NCI-H446 treated with DMSO at 0.1 percent for 48 hours (cell line): ENCODE measurements around the gene TAF11L4.
"Not testable (repeated sequence)": the region's sequence is repeated elsewhere in the genome, so short reads cannot be mapped to it uniquely, and the experiment has no call there.

Experiments
- DNase-seq: peaks from one replicate; lab custom pipeline; 2025; lab: John Stamatoyannopoulos, UW

Gene TAF11L4

DNA sequence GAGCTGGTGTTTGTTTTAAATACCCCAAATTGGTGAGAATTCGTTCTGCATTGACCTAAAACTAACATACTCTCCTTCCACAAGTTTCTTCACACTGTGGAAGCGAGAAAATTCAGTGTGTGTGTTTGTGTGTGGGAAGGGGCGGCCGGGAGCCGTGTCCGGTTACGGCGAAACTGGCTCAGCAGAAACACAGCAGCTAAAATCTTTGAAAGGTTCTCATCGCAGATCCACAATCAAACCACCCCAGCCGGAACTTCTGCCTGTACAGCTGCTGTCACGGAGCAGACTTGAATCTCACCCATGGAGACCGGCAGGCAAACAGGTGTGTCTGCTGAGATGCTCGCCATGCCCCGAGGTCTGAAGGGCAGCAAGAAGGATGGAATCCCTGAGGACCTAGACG, at the start of gene TAF11L4:
Gene TAF11L4 (plus strand): TSS at position 301 of the 400 bp plus-strand sequence.
- DNase-seq = not testable (repeated sequence)

DNA sequence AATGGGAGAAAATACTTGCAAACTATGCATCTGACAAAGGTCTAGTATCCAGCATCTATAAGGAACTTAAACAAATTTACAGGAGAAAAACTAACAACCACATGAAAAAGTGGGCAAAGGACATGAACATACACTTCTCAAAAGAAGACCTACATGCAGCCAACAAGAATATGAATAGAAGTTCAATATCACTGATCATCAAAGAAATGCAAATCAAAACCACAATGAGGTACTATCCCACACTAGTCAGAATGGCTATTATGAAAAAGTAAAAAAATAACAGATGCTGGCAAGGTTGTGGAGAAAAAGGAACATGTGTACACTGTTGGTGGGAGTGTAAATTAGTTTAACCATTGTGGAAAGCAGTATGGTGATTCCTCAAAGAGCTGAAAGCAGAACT, 46.5 kb upstream of the TAF11L4 start:
- not testable (repeated sequence) for DNase-seq

DNA sequence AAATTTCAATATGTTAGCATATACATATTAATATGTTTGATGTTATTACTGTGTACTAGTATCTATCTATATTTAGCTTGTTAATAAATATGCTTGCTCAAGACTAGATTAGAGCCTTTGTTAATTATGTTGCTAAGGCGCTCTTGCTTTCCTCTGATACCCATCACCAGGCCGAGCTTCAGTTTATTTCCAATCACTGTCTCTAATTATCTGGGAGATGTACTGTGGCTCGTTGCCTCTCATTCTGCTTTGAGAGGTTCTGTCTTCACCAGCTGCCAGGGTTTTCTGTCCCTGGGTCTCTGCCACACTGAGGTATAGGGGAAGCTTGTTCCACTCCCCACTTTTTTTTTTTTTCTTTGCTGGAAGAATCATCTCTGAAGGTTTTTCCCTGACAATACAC, 44.6 kb upstream of the TAF11L4 start:
- no peak for DNase-seq

DNA sequence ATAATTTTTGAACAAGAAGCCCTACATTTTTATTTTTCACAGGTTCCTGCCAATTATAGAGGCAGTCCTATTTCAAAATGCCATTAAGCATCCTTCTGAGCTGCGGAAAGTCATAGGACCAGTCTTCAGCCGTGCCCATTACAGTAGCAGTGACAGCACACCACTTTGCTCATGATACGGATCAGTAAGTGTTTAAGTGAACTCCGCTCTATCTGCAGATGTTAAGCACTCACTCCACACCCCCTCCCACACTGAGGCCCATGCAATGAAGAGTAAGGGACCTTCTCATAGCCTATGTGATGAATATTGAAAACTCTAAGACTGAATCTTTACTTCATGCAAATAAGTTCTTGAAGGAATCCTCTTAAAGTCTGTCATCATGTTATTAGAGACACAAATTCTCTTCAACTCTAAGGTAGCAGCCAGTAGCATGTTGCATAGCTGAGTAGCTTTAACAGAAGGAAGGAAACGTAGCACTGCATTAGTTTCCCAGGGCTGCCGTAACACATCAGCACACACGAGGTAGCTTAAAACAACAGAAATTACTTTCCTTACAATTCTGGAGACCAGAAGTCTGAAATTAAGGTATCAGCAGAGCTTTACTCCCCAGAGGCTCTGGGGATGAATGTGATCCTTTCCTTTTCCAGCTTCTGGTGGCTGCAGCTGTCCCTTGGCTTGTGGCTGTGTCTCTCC, 43.9 kb upstream of the TAF11L4 start:
- no peak for DNase-seq

DNA sequence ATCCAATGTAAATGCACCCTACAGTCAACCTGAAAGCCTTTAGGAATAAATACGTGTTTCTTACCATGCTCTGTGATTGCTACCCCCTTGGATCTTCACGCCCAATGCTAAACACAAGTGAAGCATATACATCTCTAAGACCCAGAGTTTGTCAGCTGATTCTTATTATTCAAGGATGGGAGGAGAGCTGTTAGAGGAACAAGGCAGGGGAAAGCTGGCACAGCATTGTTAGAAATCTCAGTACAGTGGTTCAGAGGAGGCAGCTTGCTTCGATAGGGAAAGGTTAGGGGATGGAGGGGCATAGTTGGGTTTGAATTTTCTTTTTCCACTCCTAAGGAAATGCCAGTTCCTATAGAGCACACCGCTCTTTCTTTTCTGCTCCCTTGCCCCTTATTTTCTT, 40.2 kb upstream of the TAF11L4 start:
- DNase-seq = no peak

DNA sequence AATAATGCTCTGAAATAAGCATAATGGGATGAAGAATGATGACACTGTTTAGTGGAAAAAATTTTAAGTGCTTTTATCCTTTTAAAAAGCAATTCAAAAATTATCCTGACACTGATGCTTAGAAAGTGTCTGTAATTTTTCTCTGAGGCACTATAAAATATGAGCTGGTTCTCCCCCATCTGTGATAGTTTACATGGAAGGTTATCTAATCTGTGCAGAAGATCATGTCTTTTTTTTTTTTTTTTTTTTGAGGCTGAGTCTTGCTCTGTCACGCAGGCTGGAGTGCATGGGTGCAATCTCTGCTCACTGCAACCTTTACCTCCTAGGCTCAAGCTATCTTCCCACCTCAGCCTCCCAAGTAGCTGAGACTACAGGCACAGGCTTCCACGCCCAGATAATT, 38.8 kb upstream of the TAF11L4 start:
- DNase-seq = no peak

DNA sequence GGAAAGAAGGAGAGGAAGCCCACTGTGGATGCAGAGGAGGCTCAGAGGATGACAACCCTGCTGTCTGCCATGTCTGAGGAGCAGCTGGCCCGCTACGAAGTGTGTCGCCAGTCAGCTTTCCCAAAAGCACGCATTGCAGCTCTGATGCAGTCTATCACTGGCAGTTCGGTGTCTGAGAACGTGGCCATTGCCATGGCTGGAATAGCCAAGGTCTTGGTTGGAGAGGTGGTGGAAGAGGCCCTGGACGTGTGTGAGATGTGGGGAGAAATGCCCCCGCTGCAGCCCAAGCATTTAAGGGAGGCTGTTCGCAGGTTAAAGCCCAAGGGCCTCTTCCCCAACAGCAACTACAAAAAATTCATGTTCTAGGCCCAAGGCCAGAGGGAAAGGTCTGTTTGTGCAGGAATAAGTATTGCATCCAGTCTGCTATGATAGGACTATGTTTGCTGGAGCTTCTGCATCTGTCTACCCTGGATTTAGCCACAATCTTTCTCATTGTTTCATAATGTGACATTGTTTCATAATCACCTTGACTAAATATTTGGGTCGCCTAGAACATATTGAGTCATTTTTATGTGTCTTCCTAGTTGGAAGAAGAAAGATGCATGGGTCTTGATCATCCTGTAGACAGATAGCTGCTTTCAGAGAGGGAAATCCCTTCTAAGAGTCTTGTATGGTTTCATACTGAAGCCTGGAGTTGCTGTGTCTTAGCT, 35.0 kb upstream of the TAF11L4 start:
- not testable (repeated sequence) for DNase-seq

DNA sequence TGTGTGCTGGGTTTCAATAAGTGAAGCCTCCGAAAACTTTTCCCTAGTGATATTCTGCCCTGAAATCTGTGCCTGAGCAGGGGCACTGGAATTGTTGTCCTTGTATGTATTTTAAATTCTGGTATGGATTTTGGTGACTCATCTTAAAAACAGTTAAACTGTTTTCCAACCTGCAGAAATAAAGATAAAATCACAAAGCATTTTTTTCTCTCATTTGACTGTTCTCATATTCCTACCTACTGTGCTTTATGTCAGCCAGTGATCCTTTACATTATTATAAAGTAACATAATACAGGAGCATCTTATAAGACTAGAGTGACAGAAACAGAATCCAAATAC, 34.5 kb upstream of the TAF11L4 start:
- DNase-seq = no peak

DNA sequence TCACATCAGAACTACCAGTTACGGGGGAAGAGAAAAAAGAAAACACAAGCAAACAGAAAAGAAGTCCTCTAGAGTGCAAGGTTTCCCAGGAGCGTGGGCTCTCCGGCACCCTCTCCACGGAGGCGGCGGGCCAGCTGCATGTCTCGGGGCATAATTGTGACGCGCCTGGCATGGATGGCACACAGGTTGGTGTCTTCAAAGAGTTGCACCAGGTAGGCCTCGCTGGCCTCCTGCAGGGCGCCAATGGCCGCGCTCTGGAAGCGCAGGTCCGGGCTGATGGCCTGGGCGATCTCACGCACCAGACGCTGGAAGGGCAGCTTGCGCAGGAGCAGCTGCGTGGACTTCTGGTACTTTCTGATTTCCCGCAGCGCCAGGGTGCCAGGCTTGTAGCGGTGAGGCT, 30.3 kb upstream of the TAF11L4 start:
- not testable (repeated sequence) for DNase-seq

DNA sequence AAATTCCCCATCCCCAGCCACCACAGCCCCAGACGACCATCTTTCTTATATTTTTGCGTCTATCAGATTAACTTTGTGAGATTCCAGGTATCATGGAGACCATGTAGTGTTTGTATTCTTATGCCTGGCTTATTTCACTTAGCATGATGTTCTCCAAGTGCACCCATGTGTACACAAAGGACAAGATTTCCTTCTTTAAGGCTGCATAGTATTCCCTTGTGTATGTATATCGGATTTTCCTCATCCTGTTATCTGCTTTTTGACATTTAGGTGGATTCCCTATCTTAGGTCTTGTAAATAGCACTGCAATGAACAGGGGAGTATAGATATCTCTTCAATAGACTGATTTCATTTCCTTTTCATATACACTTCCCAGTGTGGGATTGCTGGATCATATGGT, 28.8 kb upstream of the TAF11L4 start:
- DNase-seq = no peak

DNA sequence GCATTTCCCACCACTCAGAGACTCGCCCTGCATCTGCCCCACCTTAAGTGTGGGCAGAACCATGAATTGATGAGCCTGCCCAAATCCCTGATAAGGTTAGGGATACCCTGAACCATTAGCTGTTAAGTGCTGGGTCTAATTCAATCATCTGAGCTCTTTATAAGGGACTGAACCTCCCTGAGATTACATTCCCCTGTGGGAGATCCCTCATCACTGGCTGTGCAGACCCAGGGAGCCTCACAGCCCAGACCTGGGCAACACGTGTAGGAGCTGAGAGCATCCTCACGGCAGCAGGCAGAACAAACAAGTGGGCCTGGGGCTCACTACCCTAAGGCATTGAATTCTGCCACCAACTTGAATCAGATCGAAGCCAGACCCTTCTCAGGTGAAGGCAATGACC, 24.2 kb upstream of the TAF11L4 start:
- no peak for DNase-seq

DNA sequence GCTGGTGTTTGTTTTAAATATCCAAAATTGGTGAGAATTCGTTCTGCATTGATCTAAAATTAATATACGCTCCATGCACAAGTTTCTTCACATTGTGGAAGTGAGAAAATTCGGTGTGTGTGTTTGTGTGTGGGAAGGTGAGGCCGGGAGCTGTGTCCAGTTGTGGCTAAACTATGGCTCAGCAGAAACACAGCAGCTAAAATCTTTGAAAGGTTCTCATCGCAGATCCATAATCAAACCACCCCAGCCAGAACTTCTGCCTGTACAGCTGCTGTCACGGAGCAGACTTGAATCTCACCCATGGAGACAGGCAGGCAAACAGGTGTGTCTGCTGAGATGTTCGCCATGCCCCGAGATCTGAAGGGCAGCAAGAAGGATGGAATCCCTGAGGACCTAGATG, 23.7 kb upstream of the TAF11L4 start, which contains the start of gene TAF11L2:
Gene TAF11L2 (plus strand): TSS at position 301 of the 400 bp plus-strand sequence.
- not testable (repeated sequence) for DNase-seq

DNA sequence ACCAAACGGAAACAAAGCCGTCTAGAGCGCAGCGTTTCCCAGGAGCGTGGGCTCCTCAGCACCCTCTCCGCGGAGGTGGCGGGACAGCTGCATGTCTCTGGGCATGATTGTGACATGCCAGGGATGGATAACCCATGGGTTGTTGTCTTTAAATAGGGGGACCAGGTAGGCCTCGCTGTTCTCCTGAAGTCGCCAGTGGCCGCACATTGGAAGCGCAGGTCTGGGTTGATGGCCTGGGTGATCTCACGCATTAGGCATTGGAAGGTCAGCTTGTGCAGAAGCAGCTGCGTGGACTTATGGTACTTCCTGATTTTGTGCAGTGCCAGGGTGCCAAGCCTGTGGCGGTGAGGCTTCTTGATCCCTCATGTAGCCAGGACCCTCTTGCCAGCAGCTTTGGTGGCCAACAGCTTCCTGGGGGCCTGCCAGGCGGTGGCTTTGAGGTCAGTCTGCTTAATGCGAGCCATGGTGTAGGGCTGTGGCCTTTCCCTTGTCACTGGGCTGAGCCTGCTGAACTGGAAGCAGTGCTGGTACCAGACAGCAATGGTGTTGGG, 9.8 kb upstream of the TAF11L4 start:
- no peak for DNase-seq

DNA sequence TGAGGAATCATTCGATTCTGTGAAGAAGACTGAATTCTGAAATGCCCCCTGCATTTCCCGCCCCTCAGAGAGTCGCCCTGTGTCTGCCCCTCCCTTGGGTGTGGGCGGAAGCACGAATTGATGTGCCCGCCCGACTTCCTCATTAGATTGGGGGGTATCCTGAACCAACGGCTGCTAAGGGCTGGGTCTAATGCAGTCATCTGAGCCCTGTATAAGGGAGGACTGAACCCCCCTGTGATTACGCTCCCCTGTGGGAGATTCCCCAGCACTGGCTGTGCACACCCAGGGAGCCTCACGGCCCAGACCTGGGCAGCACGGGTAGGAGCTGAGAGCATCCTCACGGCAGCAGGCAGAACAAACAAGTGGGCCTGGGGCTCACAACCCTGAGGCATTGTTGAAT, 4.1 kb upstream of the TAF11L4 start:
- DNase-seq = not testable (repeated sequence)

DNA sequence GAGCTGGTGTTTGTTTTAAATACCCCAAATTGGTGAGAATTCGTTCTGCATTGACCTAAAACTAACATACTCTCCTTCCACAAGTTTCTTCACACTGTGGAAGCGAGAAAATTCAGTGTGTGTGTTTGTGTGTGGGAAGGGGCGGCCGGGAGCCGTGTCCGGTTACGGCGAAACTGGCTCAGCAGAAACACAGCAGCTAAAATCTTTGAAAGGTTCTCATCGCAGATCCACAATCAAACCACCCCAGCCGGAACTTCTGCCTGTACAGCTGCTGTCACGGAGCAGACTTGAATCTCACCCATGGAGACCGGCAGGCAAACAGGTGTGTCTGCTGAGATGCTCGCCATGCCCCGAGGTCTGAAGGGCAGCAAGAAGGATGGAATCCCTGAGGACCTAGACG, 3.5 kb upstream of the TAF11L4 start, which contains the start of gene TAF11L3:
Gene TAF11L3 (plus strand): TSS at position 301 of the 400 bp plus-strand sequence.
- not testable (repeated sequence) for DNase-seq

DNA sequence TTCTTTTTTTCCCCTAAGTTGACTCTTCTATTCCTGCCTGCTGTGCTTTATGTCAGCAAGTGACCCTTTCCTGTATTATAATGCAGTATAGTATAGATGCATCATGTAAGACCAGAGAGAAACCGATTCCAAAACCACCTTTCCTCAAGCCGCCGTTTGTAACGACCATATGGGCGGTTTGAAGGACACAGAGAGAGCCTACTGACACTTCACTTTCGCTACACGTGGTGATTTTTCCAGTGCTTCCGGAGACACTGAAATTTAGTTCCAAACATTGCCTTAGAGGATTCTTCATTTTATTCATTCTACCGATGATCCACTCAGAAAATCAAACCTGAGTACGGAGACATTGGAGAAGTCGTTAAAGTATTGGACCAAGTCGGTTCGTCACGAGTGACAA, 2.1 kb upstream of the TAF11L4 start:
- not testable (repeated sequence) for DNase-seq

DNA sequence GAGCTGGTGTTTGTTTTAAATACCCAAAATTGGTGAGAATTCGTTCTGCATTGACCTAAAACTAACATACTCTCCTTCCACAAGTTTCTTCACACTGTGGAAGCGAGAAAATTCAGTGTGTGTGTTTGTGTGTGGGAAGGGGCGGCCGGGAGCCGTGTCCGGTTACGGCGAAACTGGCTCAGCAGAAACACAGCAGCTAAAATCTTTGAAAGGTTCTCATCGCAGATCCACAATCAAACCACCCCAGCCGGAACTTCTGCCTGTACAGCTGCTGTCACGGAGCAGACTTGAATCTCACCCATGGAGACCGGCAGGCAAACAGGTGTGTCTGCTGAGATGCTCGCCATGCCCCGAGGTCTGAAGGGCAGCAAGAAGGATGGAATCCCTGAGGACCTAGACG, 3.3 kb downstream of the TAF11L4 start, which contains the start of gene TAF11L5:
Gene TAF11L5 (plus strand): TSS at position 301 of the 400 bp plus-strand sequence.
- DNase-seq = not testable (repeated sequence)

DNA sequence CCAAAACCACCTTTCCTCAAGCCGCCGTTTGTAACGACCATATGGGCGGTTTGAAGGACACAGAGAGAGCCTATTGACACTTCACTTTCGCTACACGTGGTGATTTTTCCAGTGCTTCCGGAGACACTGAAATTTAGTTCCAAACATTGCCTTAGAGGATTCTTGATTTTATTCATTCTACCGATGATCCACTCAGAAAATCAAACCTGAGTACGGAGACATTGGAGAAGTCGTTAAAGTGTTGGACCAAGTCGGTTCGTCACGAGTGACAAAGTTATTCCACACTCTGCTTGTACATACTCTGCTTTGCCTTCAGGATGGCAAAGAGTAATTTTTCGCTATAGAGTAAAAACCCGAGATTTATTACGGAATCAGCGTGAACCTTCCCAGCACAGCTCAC, 4.9 kb downstream of the TAF11L4 start:
- not testable (repeated sequence) for DNase-seq

DNA sequence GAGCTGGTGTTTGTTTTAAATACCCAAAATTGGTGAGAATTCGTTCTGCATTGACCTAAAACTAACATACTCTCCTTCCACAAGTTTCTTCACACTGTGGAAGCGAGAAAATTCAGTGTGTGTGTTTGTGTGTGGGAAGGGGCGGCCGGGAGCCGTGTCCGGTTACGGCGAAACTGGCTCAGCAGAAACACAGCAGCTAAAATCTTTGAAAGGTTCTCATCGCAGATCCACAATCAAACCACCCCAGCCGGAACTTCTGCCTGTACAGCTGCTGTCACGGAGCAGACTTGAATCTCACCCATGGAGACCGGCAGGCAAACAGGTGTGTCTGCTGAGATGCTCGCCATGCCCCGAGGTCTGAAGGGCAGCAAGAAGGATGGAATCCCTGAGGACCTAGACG, 6.8 kb downstream of the TAF11L4 start, which contains the start of gene TAF11L6:
Gene TAF11L6 (plus strand): TSS at position 301 of the 400 bp plus-strand sequence.
- DNase-seq = not testable (repeated sequence)
